ENCODE results near the gene SETD9.

SETD9 gene, protein sequence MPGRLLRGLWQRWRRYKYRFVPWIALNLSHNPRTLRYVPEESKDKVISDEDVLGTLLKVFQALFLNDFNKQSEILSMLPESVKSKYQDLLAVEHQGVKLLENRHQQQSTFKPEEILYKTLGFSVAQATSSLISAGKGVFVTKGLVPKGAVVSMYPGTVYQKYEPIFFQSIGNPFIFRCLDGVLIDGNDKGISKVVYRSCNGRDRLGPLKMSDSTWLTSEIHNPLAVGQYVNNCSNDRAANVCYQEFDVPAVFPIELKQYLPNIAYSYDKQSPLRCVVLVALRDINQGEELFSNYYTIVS

DNA sequence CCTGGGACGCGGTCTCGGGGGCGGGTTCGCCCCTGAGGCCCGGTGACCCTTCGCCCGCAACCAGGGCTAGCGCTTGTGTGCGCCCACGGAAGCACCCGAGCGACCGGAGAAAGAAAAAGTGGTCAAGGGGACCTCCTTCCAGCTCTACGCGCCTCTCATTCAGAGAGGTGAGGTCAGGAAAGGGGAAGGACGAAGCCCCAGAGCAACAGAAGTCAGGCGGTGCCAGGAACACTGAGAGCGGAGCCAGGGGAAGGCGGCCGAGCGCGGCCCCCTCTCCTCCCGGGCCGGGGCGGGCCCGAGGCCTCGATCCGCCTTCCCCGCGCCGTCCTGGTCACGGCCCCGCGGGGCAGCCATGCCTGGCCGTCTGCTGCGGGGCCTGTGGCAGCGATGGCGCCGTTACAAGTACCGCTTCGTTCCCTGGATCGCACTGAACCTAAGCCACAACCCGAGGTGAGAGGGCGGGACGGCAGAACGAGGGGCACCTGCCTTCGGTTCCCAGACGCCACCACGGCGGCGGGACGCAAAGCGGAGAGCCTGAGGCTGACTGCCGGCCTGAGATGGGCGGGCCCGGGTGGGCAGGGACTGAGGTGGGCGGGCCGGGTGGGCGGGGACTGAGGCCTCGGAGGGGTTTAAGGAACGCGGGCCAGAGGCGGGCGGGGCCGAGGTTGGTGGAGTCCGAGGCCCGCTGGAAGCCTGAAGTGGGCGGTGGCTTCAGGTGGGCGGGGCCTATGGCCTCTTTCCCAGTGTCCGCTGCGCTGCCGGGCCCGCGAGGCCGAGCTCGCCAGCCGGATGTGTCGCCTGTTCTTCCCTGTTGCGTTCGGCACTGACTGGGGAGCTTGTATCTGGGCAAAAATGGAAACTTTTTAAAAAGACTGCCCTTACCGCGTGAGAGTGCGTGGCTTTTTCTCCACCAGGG, at the start of gene SETD9:
Gene SETD9 (plus strand): TSS at position 303 of the 916 bp plus-strand sequence. CDS start 50 bp downstream, at position 353.
- peak; percentile 96 for DNase-seq

DNA sequence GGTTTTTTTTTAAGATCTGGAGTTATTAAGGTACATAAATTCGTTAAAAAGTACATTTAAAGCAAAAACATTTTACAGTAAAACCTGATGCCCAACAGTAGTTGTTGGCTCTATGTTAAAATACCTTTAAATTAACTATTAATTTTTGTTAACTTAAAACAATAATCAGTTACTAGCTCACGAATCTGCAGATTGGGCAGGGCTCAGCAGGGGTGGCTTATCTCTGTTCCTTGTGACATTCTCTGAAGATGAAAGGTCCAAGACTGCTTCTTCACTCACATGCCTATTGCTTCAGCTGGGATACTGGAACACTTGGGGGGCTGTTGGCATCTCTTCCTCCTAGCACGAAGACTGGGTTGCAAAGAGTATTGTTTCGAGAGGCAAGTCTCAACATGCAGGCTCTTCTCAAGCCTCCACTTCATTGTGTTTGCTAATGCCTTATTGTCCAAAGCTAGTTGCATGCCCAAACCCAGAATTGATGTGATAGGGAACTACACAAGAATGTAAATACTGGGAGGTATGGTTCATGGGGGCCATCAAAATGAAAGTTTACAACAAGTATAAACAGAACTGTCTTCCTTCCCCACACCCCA, 47.4 kb upstream of the SETD9 start:
- DNase-seq, result no peak

DNA sequence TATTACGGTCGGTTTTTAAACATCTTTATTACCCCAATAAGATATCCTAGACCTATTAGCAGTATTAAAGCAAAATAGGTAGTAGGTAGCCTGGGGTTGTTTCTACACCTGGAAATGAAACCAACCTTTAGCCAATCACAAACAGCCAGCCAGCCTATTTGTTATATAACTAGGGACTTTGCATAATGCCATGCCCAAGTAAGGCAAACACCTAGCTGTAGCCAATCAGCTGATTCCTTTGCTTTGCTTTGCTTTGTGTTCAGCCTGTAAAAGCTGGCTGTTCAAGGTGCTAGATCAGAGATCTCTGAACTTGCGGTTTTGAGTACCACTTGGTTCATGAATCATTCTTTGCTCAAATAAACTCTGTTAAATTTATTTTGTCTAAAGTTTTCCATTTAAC, 46.5 kb upstream of the SETD9 start:
- DNase-seq, result no peak

DNA sequence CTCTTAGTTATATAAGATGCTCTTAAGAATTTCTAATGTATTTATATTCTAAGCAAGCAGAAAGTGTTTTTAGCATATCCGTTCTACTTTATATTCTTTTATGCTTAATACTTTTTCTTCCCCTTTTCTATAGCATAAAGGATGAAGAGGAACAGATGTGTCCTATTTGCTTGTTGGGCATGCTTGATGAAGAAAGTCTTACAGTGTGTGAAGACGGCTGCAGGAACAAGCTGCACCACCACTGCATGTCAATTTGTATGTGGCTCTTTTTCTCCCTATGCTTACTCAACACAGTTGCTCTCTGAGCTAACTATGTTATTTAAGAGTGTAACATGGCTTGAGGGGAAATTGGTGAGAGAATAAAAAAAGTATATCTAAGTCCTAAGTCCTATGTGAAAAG, 37.6 kb upstream of the SETD9 start:
- peak; percentile 71 for DNase-seq

DNA sequence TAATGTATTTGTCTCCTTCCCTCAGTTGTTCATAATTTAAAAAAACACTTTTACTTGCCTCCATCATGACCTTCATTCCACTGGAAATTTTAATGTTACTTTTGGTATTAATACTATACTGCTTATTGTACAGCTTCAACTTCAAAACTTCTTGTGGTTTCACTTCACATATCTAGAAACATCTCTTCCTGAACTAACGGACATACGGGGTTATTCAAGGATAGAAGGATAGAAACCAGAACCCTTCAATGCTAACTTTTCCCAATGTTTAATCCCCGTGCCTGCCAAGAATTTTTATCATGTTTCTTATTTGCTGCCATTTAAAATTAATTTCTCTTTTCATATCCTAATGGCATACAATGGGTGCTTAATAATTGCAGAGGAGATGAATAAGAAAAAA, 36.3 kb upstream of the SETD9 start:
- peak; percentile 17 for DNase-seq

DNA sequence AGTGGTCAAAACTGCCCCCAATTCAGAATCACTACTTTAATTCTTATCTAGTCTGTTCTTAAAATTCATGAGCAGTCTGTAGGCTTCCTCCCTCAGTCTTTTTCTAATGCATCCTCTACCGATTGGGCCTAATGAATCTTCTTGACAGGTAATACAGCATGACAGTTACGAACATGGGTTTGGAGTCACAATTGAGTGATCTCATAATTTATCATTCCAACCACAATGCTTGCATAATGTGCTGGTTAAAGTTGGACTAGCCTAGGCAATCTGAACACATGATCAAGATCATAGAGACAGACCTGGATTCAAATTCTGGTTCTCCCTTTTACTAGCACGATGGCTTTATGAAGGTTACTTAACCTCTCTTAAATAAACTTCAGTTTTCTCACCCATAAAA, 33.1 kb upstream of the SETD9 start:
- DNase-seq, result peak; percentile 72

DNA sequence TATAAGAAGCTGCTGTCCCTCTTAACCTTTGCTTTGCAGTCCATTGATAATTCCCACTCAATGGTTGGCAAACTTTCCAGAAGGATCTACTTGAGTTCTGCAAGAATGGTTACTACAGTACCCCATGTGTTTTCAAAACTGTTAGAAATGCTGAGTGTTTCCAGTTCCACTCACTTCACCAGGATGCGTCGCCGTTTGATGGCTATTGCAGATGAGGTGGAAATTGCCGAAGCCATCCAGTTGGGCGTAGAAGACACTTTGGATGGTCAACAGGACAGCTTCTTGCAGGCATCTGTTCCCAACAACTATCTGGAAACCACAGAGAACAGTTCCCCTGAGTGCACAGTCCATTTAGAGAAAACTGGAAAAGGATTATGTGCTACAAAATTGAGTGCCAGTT, 27.8 kb upstream of the SETD9 start:
- DNase-seq, result no peak

DNA sequence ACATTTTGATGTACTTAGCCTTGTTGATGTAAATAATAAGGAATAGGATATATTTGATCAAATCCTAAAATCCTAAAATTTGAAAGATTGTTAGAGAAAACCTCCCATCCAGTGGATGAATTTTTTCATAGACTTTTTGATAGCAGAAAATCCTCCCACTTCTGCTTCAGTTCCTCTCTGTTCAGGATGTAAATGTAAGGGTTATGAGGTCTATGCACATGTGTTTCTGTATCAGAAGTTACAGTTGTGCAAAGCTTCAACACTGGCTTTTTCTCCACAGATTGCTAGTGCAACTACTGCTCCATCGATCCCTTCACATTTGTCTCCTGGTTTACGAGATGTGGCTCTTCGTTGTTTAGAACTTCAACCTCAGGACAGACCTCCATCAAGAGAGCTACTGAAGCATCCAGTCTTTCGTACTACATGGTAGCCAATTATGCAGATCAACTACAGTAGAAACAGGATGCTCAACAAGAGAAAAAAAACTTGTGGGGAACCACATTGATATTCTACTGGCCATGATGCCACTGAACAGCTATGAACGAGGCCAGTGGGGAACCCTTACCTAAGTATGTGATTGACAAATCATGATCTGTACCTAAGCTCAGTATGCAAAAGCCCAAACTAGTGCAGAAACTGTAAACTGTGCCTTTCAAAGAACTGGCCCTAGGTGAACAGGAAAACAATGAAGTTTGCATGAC, 16.0 kb upstream of the SETD9 start:
- no peak for DNase-seq

DNA sequence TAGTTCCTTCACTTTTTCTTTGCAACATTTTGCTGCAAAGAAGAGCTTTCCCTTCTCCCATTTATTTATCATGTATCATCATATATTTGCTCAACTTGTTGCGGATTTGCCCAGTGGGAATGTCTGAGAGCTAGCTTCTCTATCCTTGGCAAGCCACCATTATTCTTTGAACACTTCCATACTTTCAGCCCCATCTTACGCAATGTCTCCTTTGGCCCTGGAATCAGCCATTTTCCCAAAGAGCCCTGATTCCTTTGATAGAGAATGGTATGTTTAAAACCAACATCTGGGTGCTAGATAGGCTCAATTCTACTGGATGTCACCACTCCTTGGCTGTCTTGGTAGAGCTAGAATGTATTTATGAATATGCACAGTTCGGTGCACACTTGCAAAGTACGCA, 12.6 kb upstream of the SETD9 start:
- DNase-seq, result no peak

DNA sequence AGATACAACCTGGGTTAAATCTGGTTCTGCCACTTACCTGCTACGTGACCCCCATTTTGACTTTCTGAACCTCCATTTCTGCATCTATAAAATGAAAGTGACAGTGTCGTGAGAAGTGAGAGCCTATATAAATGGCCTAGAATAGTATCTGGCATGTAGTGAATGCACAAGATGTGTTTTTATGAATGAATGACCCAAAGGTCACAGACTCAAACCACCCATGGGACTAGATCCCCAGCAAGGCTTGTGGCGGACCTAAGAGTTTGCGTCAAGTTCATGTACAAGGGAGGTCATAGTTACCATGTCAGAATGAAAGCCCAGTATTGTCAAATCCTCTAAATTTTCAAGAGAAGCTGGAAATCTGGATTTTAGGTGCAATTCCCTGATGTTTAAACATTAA, 11.2 kb upstream of the SETD9 start:
- DNase-seq, result no peak

DNA sequence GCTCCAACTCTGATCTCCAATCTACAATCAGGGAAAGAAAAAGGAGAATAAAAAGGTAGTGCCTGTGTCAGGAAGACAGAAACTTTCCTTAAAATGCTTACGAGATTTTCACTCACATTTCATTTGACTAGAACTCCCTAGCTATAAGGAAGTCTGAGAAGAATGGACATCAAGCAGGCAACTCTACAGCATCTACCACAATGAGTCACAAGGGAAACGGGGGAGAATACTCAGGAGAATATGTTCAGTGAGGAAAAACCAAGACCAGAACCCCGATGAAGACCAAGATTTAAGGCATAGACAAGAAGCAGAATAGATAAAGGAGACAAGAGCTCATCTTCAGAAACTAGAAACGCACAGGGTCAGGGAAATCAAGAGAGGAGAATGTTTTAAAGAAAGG, 9.0 kb upstream of the SETD9 start:
- peak; percentile 59 for DNase-seq

DNA sequence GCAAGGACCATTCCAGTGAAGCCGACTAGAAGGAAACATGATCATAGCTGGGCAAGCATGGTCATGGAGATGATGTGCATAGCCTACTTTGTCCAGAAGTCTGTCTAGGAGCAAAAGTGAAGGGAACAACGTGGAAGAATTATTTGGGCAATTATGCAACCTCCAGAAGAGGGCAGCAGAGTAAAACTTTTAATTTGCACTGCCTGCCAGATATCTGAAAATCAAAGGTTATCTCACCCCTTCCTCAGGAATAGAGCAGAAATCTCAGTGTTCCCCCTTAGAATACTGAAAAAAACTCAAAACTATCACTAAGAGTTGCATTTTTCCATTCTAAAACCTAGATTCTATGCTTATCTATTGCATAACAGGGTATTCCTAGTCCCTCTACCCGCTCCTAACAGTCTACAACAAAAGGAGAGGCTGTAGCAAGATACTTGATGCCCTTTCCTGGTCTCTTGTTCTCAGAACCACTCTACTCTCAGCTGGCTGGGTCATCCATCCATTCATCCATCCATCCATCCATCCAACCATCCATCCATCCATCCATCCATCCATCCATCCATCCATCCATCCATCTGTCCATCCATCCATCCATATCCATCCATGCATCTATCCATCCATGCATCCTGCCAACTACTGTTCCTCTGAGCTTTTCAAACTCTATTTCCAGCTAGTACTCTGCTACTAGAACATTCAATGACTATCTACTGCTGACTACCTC, 8.4 kb upstream of the SETD9 start:
- DNase-seq, result peak; percentile 32

DNA sequence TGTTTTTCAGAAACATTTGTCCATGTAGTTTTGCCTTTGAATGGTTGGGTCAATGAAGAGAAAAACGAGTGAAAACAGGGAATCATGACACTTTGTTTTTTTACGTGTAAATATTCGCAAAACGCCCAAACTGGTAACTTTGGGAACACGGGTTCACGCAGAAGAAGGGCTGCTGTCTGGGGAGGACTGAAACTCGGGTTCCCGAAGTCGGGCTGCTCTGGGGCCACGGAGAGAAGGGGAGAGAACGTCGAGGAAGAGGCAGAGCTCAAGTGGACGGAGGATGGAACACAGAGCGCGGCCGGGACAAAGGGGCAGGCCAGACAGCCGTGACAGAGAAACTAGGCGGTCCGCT, 478 bp upstream of the SETD9 start:
- DNase-seq, result no peak

DNA sequence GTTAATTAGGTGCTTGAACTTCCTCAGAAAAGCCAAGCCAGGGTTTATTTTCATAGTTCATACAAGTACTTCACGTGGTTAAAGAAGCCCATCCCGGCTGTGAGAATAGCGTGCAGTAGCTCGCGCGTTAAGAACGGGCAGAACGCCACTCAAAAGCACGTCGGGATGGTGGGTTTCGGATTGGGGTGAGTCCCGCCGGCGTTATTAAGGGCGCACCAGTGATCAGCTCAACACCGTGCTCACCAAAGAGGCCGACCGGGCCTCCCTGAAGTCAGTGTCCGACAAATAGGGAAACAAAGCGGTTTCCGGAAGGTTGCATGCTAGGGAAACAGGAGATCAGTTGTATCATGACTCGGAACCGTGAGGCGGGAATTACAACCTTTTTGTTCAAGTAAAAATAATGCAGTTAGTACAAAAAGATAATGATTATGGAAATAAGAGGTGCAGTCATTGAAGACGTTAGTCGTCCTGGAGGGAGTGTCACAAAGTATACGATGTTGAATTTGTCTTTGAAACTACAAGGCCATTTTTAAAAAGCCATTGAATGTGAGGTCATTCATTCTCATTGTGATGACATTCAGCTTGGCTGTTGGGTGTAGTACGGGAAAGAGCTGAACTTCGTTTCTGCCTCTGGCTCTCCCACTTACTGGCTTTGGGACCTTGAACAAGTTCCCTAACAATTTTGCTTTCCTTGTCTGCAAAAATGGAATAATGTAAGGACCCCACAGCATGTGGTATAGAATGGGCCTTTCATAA, 992 bp downstream of the SETD9 start:
- peak; percentile 72 for DNase-seq

DNA sequence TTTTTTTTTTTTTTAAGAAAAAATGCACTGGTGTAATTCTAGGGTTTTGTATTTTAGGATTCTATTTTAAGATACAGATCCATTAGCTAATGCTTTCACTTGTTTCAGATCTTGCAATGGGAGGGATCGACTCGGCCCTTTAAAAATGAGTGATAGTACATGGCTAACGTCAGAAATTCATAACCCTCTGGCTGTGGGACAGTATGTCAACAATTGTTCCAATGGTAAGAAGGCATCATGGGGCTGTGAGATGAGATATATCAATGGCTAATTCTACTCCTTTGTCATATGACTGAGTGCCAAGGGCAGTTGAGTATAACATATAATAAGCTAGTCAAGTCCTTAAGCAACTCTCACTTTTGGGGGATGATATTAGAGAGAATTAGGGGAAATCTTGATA, 4.4 kb downstream of the SETD9 start:
- no peak for DNase-seq

DNA sequence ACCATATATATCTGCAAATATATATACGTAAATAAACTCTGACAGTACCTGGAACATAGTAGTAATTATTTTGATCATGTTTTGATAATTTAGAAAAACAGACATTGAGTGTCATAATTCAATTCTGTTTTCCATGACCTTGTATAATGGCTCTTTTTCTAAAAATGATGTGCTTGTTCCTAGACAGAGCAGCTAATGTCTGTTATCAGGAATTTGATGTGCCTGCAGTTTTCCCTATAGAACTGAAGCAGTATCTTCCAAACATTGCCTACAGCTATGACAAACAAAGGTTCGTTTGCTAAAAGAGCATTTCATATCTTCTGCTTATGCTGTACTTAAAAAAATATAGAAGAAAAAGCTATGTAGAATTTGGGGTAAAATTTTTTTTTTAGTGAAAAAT, 5.3 kb downstream of the SETD9 start:
- DNase-seq, result no peak

DNA sequence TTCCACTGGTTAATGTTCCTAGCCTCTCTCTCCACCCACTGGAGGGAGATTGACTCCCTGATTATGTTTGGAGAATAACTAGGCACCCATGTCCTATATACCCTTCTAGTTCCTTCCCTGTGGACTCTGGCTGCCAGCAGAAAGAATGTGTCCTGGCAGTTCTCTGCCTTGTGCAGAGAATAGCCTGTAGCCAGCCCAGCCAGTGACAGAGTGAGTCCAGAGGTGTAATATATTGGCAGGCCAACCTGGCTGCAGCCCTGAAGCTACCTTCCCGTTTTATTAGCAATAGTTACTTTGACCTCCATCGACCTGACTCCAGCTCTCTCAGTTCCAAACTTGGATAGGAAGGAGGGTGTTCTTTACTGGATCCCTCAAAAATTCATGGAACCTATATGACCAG, 8.1 kb downstream of the SETD9 start:
- no peak for DNase-seq

DNA sequence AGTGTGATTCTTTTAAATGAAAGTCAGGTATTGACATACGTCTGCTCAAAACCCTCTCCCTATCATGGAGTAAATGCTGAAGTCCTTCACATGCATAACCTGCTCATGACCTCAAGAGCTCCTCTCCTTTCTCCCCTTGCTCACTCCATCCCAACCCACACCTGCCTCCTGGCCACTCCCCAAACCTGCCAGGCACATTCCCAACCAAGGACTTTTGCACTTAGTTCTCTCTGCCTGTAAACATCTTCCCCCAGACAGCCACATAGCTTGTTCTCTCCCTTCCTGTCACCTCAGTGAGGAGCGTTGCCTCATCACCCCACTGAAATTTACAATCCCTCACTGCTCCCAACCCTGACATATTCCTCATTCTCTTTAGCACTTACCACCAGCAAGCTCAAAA, 8.7 kb downstream of the SETD9 start:
- no peak for DNase-seq

DNA sequence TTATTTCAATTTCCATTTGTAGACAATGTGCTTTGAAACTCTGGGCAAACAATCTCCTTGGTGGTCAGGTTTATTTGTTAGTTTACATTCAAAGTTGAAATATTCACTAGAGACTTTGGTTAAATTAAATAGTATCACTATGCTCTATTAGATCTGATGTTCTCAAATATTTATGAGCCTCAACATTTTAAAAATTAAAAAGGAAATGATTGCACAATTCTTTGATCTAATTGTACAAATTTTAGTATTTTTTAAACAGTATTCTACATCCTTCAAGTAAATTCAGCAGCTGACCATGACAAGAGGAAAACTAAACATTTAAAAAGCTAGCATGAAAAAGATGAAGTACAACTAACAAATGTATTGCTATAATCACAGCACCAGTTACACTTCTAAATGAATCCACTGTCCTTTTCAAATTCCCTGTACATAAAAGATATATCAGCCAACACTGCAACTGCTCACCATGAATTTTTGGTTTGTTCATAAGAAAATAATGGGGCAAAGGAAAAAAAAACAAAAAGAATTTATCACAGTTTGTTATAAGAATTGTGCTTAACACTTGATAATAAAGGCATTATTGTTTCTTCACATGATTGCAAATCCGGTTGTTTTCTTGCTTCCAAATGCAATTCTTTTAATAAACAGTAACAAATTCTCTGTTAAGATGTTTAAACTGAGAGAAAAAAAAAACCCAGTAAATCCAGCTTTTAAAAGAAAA, 10.7 kb downstream of the SETD9 start:
- DNase-seq, result no peak

DNA sequence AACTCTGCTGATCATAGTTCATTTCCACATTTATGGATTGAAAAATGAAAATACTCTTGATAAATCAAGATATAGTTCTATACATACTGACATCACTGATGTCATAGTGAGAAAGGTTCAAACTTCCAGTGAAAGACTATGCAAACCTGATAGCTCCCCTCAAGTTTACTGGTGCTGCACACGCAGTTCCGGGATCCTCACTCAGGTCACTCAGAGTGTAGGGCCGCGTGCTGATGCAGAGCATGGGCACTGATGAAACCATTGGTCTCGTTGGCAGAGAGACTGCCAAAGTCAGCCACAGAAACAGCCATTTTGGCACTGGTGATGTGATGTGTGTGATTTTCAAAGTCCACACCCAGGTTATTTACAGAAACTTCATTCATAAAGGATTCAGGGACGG, 13.5 kb downstream of the SETD9 start:
- no peak for DNase-seq

DNA sequence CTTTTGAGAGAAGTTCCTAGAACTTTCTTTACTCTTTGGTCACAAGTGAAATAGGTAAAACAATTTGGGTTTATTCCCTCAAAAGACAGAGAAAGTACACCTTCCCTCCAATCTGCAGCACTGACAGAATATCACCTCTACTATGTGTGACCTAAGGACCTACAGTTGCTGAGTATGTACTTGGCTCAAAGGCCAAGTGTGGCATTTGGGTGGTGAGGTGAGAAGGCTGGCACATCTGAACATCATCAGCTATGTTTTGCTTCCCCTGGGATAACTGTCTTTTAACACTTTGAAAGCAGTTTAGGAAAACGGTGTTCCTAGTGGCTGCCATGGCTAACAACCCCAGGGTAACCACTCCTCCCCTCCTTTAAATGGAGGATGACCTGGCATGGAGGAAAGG, 24.9 kb downstream of the SETD9 start:
- no peak for DNase-seq

Measured in MV-4-11 (cell line).